SHP77 treated with DMSO at 0.1 percent for 48 hours (cell line): ENCODE data around the gene OR52A1.
"Not testable (repeated sequence)": the region's sequence is repeated elsewhere in the genome, so short reads cannot be mapped to it uniquely, and the experiment has no call there.

ENCODE experiments used
- DNase-seq: peaks from one replicate; lab custom pipeline; 2025; lab: John Stamatoyannopoulos, UW

OR52A1 gene

DNA sequence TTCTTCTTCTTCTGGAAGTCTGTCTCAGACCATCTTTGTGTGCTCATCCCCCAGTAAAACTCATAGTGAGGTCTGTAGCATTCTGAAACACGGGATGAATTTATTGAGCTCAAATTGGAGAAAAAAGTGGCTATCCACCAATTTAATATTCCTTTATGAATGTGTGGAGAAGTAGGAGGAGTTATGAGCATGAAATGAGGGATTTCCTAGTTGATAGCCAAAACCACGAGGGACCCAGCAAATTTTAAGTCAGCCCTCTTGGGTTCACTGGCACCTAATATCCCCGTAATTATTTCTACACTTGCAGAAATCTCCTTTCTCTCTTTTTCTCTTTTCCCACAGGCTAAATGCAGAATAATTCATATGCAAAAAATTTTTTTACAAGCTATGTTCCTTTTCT is at the start of gene OR52A1:
Gene OR52A1 (minus strand): TSS at position 101 of the 400 bp plus-strand sequence. CDS start 2,388 bp downstream, outside the sequence.
- no peak for DNase-seq

DNA sequence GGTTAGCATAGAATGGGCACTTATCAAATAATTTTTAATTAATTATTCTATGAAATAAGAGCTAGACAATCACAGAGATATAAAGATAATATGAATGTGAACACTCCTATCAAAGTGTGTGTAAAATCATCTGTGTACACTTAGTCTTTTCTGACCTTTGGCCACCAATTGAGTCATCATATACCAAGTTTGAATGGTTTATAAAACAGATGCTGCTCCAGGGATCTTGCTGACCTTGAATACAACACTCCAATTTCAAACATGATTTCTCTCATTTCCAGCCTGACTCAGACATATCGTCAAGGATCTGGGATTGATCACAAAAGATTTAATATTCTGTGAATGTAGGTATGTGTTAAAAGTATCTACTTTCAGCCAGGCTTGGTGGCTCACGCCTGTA is 48.8 kb upstream of the OR52A1 start:
- no peak for DNase-seq

GRCh38 chr11:5200582-5200981 is 46.0 kb upstream of the OR52A1 start, which contains the start of gene OR51V1:
OR51V1 (minus strand) TSS chr11:5200682; CDS start chr11:5200682, 0 bp downstream.
- DNase-seq: no peak

- DNase-seq: no peak
Measured at GRCh38 chr11:5198285-5198684, 43.7 kb upstream of the OR52A1 start.

DNA sequence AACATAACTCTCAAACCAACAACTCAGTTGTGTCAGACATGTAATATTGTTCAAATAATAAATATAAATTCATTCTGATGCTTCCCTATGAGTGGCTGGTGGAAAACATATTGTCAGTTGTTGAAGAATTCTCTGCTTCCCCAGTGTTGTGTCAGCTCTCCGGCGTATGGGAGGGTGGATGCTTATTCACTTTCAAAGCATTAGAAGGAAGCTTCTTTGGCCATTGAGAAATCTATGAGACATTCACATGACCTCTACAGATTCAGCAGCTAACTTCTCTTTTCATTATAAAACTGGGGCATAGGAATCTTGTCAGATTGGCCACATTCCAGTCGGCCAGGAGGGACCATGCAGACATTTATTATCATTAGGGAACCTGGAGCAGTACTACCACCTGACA is 43.0 kb upstream of the OR52A1 start:
- no peak for DNase-seq

DNA sequence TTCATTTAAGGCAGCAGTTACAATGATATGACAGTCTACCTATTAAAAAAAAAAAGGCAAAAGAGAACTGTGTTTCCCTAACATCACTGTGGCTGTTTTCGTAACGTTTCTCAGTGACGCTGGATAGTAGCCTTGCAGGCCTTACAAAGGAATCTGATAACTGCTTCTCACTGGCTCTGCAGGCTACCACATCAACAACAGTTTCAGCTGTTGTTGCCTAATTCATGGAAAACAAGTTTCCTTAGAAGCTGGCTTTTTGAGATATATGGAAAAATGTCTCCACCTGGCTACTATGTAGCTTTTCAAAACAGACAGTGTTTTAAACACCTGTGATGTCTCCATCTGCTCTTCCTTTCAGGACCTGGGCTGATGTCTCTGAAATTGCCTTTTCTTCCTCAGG is 42.2 kb upstream of the OR52A1 start:
- no peak for DNase-seq

GRCh38 chr11:5196067-5196466 is 41.5 kb upstream of the OR52A1 start:
- DNase-seq: no peak

DNA sequence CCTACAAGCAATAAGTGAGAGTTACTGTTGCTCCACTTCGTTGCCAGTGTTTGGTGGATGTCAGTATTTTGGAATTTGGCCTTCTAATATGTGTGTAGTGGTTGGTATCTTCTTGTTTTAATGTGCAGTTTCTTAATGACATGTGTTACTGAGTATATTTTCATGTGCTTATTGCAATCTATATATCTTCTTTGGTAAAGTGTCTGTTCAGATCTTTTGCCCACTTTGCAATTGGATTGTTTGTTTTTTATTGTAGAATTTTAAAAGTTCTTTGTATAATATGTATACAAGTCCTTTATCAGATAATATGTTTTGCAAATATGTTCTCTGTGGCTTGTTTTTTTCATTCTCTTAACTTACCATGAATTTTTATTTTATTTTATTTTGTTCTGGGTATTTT is 38.2 kb upstream of the OR52A1 start:
- DNase-seq: no peak

- no peak for DNase-seq
Measured at GRCh38 chr11:5188201-5188600, 33.6 kb upstream of the OR52A1 start.

GRCh38 chr11:5178046-5178837 is 23.7 kb upstream of the OR52A1 start:
- DNase-seq: no peak

DNA sequence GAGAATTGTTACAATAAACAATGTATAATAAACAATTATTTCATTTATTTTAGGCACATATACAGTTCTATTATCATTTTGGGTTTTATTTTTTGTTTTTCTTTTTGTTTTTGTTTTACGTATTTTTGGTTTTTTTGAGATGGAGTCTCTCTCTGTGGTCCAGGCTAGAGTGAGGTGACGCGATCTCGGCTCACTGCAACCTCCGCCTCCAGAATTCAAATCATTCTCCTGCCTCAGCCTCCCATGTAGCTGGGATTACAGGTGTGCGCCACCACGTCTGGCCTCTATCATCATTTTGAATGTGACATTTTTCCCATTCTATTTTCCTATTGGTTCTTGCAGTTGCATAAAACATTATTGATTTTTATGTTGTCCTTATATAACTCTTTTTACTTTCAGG is 20.4 kb upstream of the OR52A1 start:
- no peak for DNase-seq

- no peak for DNase-seq
Measured at GRCh38 chr11:5171856-5172255, 17.3 kb upstream of the OR52A1 start.

GRCh38 chr11:5165898-5166297 is 11.3 kb upstream of the OR52A1 start:
- not testable (repeated sequence) for DNase-seq

DNA sequence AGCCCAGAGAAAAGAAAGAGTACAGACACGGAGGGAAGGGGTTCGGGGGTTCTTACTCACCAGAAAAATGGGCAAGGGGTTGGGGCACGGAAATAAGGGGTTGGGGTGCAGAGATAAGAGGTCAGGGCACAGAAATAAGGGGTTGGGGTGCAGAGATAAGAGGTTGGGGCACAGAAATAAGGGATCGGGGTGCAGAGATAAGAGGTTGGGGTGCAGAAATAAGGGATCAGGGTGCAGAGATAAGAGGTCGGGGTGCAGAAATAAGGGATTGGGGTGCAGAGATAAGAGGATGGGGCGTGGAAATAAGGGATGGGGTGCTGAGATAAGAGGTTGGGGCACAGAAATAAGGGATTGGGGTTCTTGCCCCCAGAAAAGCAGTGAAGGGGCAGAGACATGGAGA is 10.2 kb upstream of the OR52A1 start:
- DNase-seq: not testable (repeated sequence)

GRCh38 chr11:5161045-5161444 is 6.5 kb upstream of the OR52A1 start:
- not testable (repeated sequence) for DNase-seq

- DNase-seq: not testable (repeated sequence)
Measured at GRCh38 chr11:5160217-5160616, 5.7 kb upstream of the OR52A1 start.

DNA sequence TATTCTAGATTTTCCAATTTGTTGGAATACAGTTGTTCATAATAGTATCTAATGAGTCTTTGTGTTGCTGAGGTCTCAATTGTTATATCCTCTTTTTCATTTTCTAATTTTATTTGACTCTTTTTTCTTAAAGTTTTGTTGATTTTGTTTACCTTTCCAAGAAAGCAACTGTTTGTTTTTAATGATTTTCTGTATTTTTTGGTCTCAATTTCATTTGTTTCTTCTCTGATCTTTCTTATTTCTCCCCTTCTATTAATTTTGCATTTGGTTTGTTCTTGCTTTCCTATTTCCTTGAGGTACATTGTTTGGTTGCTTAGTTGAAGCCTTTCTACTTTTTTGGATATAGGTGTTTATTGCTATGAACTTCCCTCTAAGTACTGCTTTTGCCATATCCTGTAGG is 5.2 kb upstream of the OR52A1 start:
- DNase-seq: no peak

- DNase-seq: no peak
Measured at GRCh38 chr11:5153574-5154431, 754 bp downstream of the OR52A1 start.

DNA sequence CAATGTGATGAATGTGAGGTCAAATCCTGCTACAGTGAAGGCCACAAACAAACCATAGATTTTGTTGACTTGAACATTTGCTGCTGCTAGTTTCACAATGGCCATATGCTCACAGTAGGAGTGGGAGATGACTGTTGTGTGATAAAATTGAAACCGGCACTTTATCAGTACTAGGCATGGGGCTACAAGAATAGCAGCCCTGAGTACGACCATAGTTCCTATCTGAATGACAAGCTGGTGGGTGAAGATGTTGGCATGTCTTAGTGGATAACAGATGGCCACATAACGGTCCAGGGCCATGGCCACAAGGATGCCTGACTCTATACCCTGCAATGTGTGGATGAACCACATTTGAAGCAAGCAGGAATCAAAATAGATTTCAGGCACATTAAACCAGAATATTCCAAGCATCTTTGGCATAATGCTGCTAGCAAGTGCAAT is 2.8 kb downstream of the OR52A1 start:
- no peak for DNase-seq

GRCh38 chr11:5144206-5144605 is 10.4 kb downstream of the OR52A1 start:
- DNase-seq: not testable (repeated sequence)

DNA sequence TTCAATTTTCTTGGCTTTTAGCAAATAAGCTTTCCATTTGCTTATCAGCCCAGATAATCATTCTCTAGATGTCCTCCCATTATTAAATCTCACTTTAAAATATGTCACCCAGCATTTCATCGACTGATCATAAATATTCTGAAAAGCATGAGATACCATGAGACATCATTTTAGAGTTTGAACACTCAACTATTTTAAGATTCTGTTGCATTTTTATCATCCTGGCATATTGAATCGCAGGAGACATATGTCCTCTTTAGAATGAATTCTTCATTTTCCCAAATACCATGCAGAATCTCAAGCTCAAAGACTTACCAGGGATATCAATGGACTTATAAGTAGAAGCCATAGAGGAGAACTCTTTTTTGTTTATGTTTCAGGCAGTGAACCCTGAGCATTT is 16.6 kb downstream of the OR52A1 start, which contains the start of gene OR52A5:
Gene OR52A5 (minus strand): TSS at position 361 of the 400 bp plus-strand sequence. CDS start 5,714 bp downstream, outside the sequence.
- DNase-seq: no peak

DNA sequence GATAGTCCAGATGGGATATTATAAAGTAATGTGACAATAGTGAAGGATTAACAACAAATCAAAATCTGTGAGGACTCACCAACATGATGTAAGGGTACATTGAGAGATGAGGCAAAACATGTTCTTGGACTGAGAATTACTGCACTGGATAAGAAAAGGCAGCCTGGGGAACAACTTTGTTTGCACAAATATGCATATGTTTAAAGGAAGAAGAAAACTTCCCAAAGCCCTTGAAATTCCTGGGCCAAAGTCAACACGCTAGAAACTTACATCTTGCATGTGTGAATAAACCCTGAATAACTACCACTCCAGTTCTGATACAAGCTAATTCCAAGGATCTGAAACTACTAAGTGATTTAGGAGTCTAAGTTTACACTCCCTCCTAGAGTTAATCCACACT is 17.5 kb downstream of the OR52A1 start:
- no peak for DNase-seq

GRCh38 chr11:5136261-5136660 is 18.3 kb downstream of the OR52A1 start:
- DNase-seq: no peak
